HepG2 (cell line): ENCODE data around the gene ZBTB4. TPM values are rescaled to one million over a fixed set of nuclear protein-coding genes. Genes with fewer than 3 reads are reported as not detected.

Experiments used
- ATAC-seq: fragments of 200-7000 bp; cut with Tn5 transposase; 3 replicates; pipeline ENCODE4 v1.9.1; 2020; ENCODE audit warnings: mild to moderate bottlenecking, moderate library complexity
- BruUV-seq: library from RNA; stranded (reverse); fragments of 400-500 nt; replicated peaks from 2 replicates; lab custom pipeline; 2021; lab: Mats Ljungman, UMichigan
- CTCF ChIA-PET: fragments of 300-600 bp; formaldehyde crosslinking; extraction: SDS; loops from one replicate; lab custom pipeline; 2021; ENCODE audit warnings: low total read pairs, inconsistent platforms, low intra/inter-chr PET ratio; lab: Yijun Ruan, JAX
- POLR2A ChIA-PET: fragments of 350-600 bp; sonication (Branson Sonifier 250); formaldehyde crosslinking; loops from one replicate; lab custom pipeline; 2020; ENCODE audit warnings: antibody characterized with exemption, inconsistent platforms; lab: Yijun Ruan, JAX
- DNase-seq: peaks from one replicate; pipeline ENCODE4 v3.0.0-alpha.2; 2015; ENCODE audit warnings: low spot score
- FAIRE-seq: peaks from 3 replicates; lab custom pipeline; 2011; peaks lifted over from hg19 to GRCh38; lab: Jason Lieb, UNC
- H2AFZ ChIP-seq: one replicate; pipeline ENCODE4 v1.6.1; 2011; ENCODE audit warnings: low read length, inconsistent platforms
- H3K27ac ChIP-seq: fragments of 300-600 bp; 3 replicates; pipeline ENCODE4 v1.8.0; 2011; ENCODE audit warnings: mixed run types, mild to moderate bottlenecking, mixed read lengths, low read length, inconsistent platforms; ENCODE audit not compliant: insufficient read depth; ENCODE audit errors: extremely low read length
- H3K27me3 ChIP-seq, 2 experiments: fragments of 200-600 bp in 1 of 2; 2 replicates in 1 of 2; 3 replicates in 1 of 2; pipeline versions ENCODE4 v1.6.0 to v1.8.0; 2011; ENCODE audit warnings: low read length in 2 of 2, mild to moderate bottlenecking in 2 of 2, moderate library complexity in 2 of 2, inconsistent platforms in 1 of 2; ENCODE audit not compliant: insufficient read depth in 2 of 2, control insufficient read depth in 1 of 2
- H3K36me3 ChIP-seq, 2 experiments: fragments of 200-600 bp in 1 of 2; replicated peaks in 1 of 2; 2 replicates in 1 of 2; 3 replicates in 1 of 2; pipeline versions ENCODE4 v1.5.1 to v1.8.0; 2011; ENCODE audit warnings: low read length in 2 of 2, inconsistent platforms in 1 of 2; ENCODE audit not compliant: insufficient read depth in 2 of 2, control insufficient read depth in 1 of 2
- H3K4me1 ChIP-seq: 2 replicates; pipeline ENCODE4 v1.5.1; 2012; ENCODE audit warnings: low read length, inconsistent platforms; ENCODE audit not compliant: insufficient read depth
- H3K4me2 ChIP-seq: 2 replicates; pipeline ENCODE4 v1.6.0; 2011; ENCODE audit warnings: low read depth, low read length, inconsistent platforms
- H3K4me3 ChIP-seq, 3 experiments: fragments of 200-600 bp in 1 of 3; sonication (generic), shearing (Covaris generic) in 1 of 3; replicated peaks in 1 of 3; 2 replicates each; pipeline ENCODE4 v1.5.1; 2011 to 2016; ENCODE audit warnings: low read length in 3 of 3, inconsistent platforms in 2 of 3, low read depth in 2 of 3, mild to moderate bottlenecking in 2 of 3, control low read depth in 1 of 3, mixed read lengths in 1 of 3; ENCODE audit not compliant: insufficient read depth in 1 of 3
- H3K79me2 ChIP-seq: one replicate; pipeline ENCODE4 v1.6.1; 2011; ENCODE audit warnings: low read length, inconsistent platforms; ENCODE audit not compliant: insufficient read depth
- H3K9ac ChIP-seq: 2 replicates; pipeline ENCODE4 v1.6.0; 2011; ENCODE audit warnings: mild to moderate bottlenecking, low read depth, low read length, inconsistent platforms; ENCODE audit not compliant: insufficient read depth
- H3K9me3 ChIP-seq: 2 replicates; pipeline ENCODE4 v1.5.1; 2012; ENCODE audit warnings: mild to moderate bottlenecking, low read length
- H4K20me1 ChIP-seq: 2 replicates; pipeline ENCODE4 v1.6.0; 2011; ENCODE audit warnings: inconsistent platforms, mild to moderate bottlenecking, low read length, moderate library complexity; ENCODE audit not compliant: insufficient read depth
- BRD4 ChIP-seq: sonication (generic); formaldehyde crosslinking; IDR thresholded peaks from 2 replicates; pipeline ENCODE4 v1.4.0; 2020; ENCODE audit warnings: missing genetic modification reagents
- CREB1 ChIP-seq, 2 experiments: fragments of 450-650 bp in 1 of 2; IDR thresholded peaks; 2 replicates each; pipeline ENCODE4 v1.6.1; 2016 to 2017; ENCODE audit warnings: control low read depth in 1 of 2, mild to moderate bottlenecking in 1 of 2, missing compliant biosample characterization in 1 of 2, missing genetic modification characterization in 1 of 2
- GABPA ChIP-seq, 2 experiments: IDR thresholded peaks; 2 replicates each; pipeline ENCODE4 v1.6.1; 2011 to 2016; ENCODE audit warnings: low read depth in 2 of 2, low read length in 1 of 2, missing biosample characterization in 1 of 2, missing genetic modification characterization in 1 of 2
- MYNN ChIP-seq: sonication (generic); formaldehyde crosslinking; IDR thresholded peaks from 2 replicates; pipeline ENCODE4 v1.4.0; 2020; ENCODE audit warnings: mild to moderate bottlenecking, low read depth, missing genetic modification reagents
- RXRB ChIP-seq: IDR thresholded peaks from 2 replicates; pipeline ENCODE4 v1.6.1; 2016; ENCODE audit warnings: borderline replicate concordance, missing genetic modification reagents, missing compliant biosample characterization
- ZBTB38 ChIP-seq: sonication (generic); formaldehyde crosslinking; IDR thresholded peaks from 2 replicates; pipeline ENCODE4 v1.5.1; 2020; ENCODE audit warnings: mild to moderate bottlenecking, missing genetic modification reagents
- ZFP36L1 ChIP-seq: sonication (generic); formaldehyde crosslinking; IDR thresholded peaks from 2 replicates; pipeline ENCODE4 v1.8.0; 2022; ENCODE audit warnings: mild to moderate bottlenecking, missing genetic modification reagents, moderate library complexity
- ZNF121 ChIP-seq: sonication (generic); formaldehyde crosslinking; IDR thresholded peaks from 2 replicates; pipeline ENCODE4 v1.5.0; 2020; ENCODE audit warnings: mild to moderate bottlenecking, missing genetic modification reagents
- ZNF329 ChIP-seq: sonication (generic); formaldehyde crosslinking; IDR thresholded peaks from 2 replicates; pipeline ENCODE4 v1.9.0; 2021; ENCODE audit warnings: low read depth, mild to moderate bottlenecking, missing genetic modification reagents
- ZNF350 ChIP-seq: sonication (generic); formaldehyde crosslinking; IDR thresholded peaks from 2 replicates; pipeline ENCODE4 v1.4.0; 2020; ENCODE audit warnings: mild to moderate bottlenecking, low read depth, missing genetic modification reagents, borderline replicate concordance
- ZNF430 ChIP-seq: sonication (generic); formaldehyde crosslinking; IDR thresholded peaks from 2 replicates; pipeline ENCODE4 v1.9.0; 2021; ENCODE audit warnings: mild to moderate bottlenecking, missing genetic modification reagents
- ZNF598 ChIP-seq: sonication (generic); formaldehyde crosslinking; IDR thresholded peaks from 2 replicates; pipeline ENCODE4 v1.5.1; 2020; ENCODE audit warnings: mild to moderate bottlenecking, missing genetic modification reagents, borderline replicate concordance
- ZNF879 ChIP-seq: sonication (generic); formaldehyde crosslinking; IDR thresholded peaks from 2 replicates; pipeline ENCODE4 v1.8.1; 2023; ENCODE audit warnings: missing genetic modification reagents
- ZNF891 ChIP-seq: sonication (generic); formaldehyde crosslinking; IDR thresholded peaks from 2 replicates; pipeline ENCODE4 v1.5.0; 2020; ENCODE audit warnings: mild to moderate bottlenecking, missing genetic modification reagents
- WGBS: methylation state at CpG from one replicate; pipeline ENCODE4 v1.1.6; 2017; ENCODE audit warnings: low lambda C conversion rate; 5-methylcytosine and 5-hydroxymethylcytosine counted together
- in situ Hi-C: cut with HindIII; loops from 2 replicates; pipeline ENCODE4 v1.10.0; 2017; ENCODE audit warnings: low pct_unique_long_range_greater_than_20kb; ENCODE audit not compliant: extremely low pct_ligation_motif_present
- intact Hi-C: fragments of 100-400 bp; cut with micrococcal nuclease; formaldehyde crosslinking; loops from one replicate; pipeline ENCODE4 v1.10.0; 2022; ENCODE audit not compliant: unreplicated experiment
- polyA plus RNA-seq, 8 experiments: library from polyadenylated mRNA; depleted of rRNA in 3 of 8; stranded (reverse) in 7 of 8; unstranded in 1 of 8; fragments of >200 nt; fragmentation: Illumina TruSeq in 4 of 8; extraction: Trizol in 4 of 8; gene quantifications; 2 replicates each; pipeline versions ENCODE4 v1.2.1 to v1.2.3, GENCODE V29; 2011 to 2016; ENCODE audit warnings: low read depth in 4 of 8, missing spikeins in 1 of 8, mixed read lengths in 1 of 8; ENCODE audit not compliant: insufficient read depth in 1 of 8
- total RNA-seq, 5 experiments: library from RNA; depleted of rRNA; stranded (reverse); fragments of >200 nt; fragmentation: Illumina TruSeq; extraction: Trizol; gene quantifications; 2 replicates each; pipeline ENCODE4 v1.2.3, GENCODE V29; 2016; ENCODE audit warnings: low read depth in 1 of 5
- TF ChIP-seq, protein P1 (sequence below): sonication (generic); formaldehyde crosslinking; IDR thresholded peaks from 2 replicates; pipeline ENCODE4 v1.5.0; 2020; ENCODE audit warnings: mild to moderate bottlenecking, missing genetic modification reagents
- TF ChIP-seq, protein P2 (sequence below): sonication (generic); formaldehyde crosslinking; IDR thresholded peaks from 2 replicates; pipeline ENCODE4 v1.9.0; 2022; ENCODE audit warnings: missing genetic modification reagents, mild to moderate bottlenecking, borderline replicate concordance
- TF ChIP-seq, protein P3 (sequence below): sonication (generic); formaldehyde crosslinking; IDR thresholded peaks from 2 replicates; pipeline ENCODE4 v1.4.0; 2020; ENCODE audit warnings: mild to moderate bottlenecking, missing genetic modification reagents
- TF ChIP-seq, protein P4 (sequence below): sonication (generic); formaldehyde crosslinking; IDR thresholded peaks from 2 replicates; pipeline ENCODE4 v1.5.1; 2020; ENCODE audit warnings: mild to moderate bottlenecking, missing genetic modification reagents, moderate library complexity

ZBTB4 gene
- total and polyA plus RNA-seq, 2 of the 13 experiments (the other 11 are each of a cell fraction or from before 2014, with no cell fraction given), result 4.3 to 7.4 TPM

DNA sequence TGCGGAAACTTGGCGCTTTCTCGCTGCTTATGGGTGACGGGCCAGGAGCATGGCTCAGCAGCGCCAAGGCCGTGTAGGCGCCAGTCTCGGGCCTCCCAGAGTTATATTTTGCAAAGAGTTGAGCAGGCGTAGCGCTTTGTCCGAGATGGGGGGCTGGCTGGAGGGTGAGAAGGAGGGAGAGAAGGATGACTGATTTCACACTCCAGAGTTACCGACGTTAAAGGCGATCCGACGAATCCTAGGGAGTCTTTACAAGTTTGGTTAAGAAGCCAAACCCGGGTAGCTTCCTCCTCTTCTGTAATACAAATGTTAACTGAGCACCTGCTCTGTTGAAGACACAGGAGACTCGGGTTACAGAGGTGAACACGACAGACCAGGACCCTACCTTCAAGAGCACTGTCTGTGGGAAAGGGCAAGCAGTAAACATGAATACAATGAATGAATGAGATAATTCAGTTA is 5.5 kb upstream of the ZBTB4 start:
- TSS peak; percentile 64 for BruUV-seq
- H3K79me2 ChIP-seq, result peaks cover 51% of the 10 kb centered on the region
- in situ Hi-C loops (no loop called here), intact Hi-C loops (loop anchor here (5.0 kb wide), 3 partner anchors 38 to 128 kb away; partner anchors contain the start of genes CHRNB1, TMEM256 and TMEM95)
- FAIRE-seq (no peak), ATAC-seq (no peak), DNase-seq (no peak)
- H2AFZ ChIP-seq, result no peak overlapping the region
- H3K27me3 ChIP-seq, result no peaks in the 10 kb centered on the region; a peak in 2 of 5 replicates
- peak overlapping the region; percentile 99 for H3K4me2 ChIP-seq
- peak overlapping the region; percentile 70 to 82 (median 79) for H3K4me3 ChIP-seq
- CTCF ChIA-PET, result no interaction called here
- WGBS, result 0% methylated on average over 16 of the region's 19 CpGs
- peak overlapping the region; percentile 81 for H3K9ac ChIP-seq
- no peaks in the 10 kb centered on the region for H3K9me3 ChIP-seq
- H4K20me1 ChIP-seq, result peaks cover 37% of the 10 kb centered on the region
- peak overlapping the region; percentile 100 for H3K27ac ChIP-seq
- peaks cover 0 to 3% of the 10 kb centered on the region in 2 experiments; a peak in 1 of 5 replicates for H3K36me3 ChIP-seq
- H3K4me1 ChIP-seq, result peaks cover 72% of the 10 kb centered on the region
- POLR2A ChIA-PET, result interaction anchor here (0.8 to 5.5 kb wide), 16 partner anchors 9 to 439 kb away, joined by 3 to 41 read pairs (median 9); partner anchors contain the start of genes CD68, CHRNB1, FXR2 and NEURL4
- TF ChIP-seq, protein P1, sequence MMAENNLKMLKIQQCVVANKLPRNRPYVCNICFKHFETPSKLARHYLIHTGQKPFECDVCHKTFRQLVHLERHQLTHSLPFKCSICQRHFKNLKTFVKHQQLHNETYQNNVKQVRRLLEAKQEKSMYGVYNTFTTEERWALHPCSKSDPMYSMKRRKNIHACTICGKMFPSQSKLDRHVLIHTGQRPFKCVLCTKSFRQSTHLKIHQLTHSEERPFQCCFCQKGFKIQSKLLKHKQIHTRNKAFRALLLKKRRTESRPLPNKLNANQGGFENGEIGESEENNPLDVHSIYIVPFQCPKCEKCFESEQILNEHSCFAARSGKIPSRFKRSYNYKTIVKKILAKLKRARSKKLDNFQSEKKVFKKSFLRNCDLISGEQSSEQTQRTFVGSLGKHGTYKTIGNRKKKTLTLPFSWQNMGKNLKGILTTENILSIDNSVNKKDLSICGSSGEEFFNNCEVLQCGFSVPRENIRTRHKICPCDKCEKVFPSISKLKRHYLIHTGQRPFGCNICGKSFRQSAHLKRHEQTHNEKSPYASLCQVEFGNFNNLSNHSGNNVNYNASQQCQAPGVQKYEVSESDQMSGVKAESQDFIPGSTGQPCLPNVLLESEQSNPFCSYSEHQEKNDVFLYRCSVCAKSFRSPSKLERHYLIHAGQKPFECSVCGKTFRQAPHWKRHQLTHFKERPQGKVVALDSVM (CRISPR knock-in tag), result no peak
- TF ChIP-seq ZNF430 (CRISPR knock-in tag) (0 out of 2 replicates have a peak, but pooled peaks have one; percentile 5), ZNF879 (0 out of 2 replicates have a peak, but pooled peaks have one; percentile 24), MYNN (CRISPR knock-in tag) (no peak), ZNF891 (CRISPR knock-in tag) (peak; percentile 56; the same call in 1 of the 2 replicates), ZNF598 (CRISPR knock-in tag) (0 out of 2 replicates have a peak, but pooled peaks have one; percentile 31), RXRB (no peak; the same call in 1 of the 2 replicates), ZBTB38 (0 out of 2 replicates have a peak, but pooled peaks have one; percentile 18), ZNF350 (CRISPR knock-in tag) (no peak), ZFP36L1 (CRISPR knock-in tag) (no peak; the same call in 1 of the 2 replicates), CREB1 (IDR thresholded peaks at IDR 0.05) (no peak), CREB1 (CRISPR knock-in tag; IDR thresholded peaks at IDR 0.05) (peak; percentile 57; the same call in 1 of the 2 replicates), GABPA (IDR thresholded peaks at IDR 0.05; ENCODE audit: low read depth, low read length) (no peak), GABPA (CRISPR knock-in tag; IDR thresholded peaks at IDR 0.05; ENCODE audit: low read depth) (peak; percentile 49), BRD4 (CRISPR knock-in tag) (peak; percentile 68; the same call in 1 of the 2 replicates), ZNF329 (CRISPR knock-in tag) (0 out of 2 replicates have a peak, but pooled peaks have one; percentile 42), ZNF121 (peak; percentile 80; the same call in 1 of the 2 replicates)
- TF ChIP-seq, protein P2, sequence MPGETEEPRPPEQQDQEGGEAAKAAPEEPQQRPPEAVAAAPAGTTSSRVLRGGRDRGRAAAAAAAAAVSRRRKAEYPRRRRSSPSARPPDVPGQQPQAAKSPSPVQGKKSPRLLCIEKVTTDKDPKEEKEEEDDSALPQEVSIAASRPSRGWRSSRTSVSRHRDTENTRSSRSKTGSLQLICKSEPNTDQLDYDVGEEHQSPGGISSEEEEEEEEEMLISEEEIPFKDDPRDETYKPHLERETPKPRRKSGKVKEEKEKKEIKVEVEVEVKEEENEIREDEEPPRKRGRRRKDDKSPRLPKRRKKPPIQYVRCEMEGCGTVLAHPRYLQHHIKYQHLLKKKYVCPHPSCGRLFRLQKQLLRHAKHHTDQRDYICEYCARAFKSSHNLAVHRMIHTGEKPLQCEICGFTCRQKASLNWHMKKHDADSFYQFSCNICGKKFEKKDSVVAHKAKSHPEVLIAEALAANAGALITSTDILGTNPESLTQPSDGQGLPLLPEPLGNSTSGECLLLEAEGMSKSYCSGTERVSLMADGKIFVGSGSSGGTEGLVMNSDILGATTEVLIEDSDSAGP (CRISPR knock-in tag), result 0 out of 2 replicates have a peak, but pooled peaks have one; percentile 8
- TF ChIP-seq, protein P3, sequence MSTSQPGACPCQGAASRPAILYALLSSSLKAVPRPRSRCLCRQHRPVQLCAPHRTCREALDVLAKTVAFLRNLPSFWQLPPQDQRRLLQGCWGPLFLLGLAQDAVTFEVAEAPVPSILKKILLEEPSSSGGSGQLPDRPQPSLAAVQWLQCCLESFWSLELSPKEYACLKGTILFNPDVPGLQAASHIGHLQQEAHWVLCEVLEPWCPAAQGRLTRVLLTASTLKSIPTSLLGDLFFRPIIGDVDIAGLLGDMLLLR, result peak; percentile 76
- TF ChIP-seq, protein P4, sequence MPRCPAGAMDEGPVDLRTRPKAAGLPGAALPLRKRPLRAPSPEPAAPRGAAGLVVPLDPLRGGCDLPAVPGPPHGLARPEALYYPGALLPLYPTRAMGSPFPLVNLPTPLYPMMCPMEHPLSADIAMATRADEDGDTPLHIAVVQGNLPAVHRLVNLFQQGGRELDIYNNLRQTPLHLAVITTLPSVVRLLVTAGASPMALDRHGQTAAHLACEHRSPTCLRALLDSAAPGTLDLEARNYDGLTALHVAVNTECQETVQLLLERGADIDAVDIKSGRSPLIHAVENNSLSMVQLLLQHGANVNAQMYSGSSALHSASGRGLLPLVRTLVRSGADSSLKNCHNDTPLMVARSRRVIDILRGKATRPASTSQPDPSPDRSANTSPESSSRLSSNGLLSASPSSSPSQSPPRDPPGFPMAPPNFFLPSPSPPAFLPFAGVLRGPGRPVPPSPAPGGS, result peak; percentile 57; the same call in 1 of the 2 replicates
